Gastrocnemius medialis (tissue), 4 donors: ENCODE data around the gene ZNF716.

Experiments used
- POLR2A ChIP-seq, 2 donors: fragments of 450-650 bp; IDR thresholded peaks; one replicate each; pipeline ENCODE4 v1.6.1; 2017; ENCODE audit warnings: antibody characterized with exemption in 2 of 2, mild to moderate bottlenecking in 2 of 2, moderate library complexity in 2 of 2
- TF ChIP-seq, protein P1 (sequence below), 5 experiments: fragments of 450-650 bp in 3 of 5; fragments of 200-600 bp in 2 of 5; sonication (generic) in 2 of 5; IDR thresholded peaks in 4 of 5; conservative IDR thresholded peaks in 1 of 5; 1 replicate in 4 of 5; 2 replicates in 1 of 5; pipeline ENCODE4 v1.5.1; 2016 to 2019; ENCODE audit warnings: antibody characterized with exemption in 5 of 5, mild to moderate bottlenecking in 3 of 5, moderate library complexity in 3 of 5

DNA sequence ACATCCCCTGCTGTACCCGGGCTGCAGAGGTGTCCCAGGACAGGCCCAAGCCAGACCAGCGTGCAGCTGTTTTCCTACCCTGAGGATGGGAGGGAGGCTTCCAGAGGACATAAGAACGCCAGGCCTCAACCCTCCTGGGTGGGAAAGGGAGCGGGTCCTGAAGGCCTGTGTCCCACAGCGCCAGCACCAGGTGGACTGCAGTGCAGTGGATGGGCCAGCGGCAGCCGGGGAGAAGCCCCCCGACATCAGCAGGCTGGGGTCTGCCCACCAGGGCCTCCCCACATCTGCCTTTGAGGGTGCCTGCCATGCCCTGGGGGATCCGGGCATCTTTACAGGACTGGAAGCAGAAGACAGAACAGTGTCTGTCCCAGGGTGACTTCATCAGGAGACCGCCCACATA is 22.8 kb upstream of the ZNF716 start:
- TF ChIP-seq, protein P1, sequence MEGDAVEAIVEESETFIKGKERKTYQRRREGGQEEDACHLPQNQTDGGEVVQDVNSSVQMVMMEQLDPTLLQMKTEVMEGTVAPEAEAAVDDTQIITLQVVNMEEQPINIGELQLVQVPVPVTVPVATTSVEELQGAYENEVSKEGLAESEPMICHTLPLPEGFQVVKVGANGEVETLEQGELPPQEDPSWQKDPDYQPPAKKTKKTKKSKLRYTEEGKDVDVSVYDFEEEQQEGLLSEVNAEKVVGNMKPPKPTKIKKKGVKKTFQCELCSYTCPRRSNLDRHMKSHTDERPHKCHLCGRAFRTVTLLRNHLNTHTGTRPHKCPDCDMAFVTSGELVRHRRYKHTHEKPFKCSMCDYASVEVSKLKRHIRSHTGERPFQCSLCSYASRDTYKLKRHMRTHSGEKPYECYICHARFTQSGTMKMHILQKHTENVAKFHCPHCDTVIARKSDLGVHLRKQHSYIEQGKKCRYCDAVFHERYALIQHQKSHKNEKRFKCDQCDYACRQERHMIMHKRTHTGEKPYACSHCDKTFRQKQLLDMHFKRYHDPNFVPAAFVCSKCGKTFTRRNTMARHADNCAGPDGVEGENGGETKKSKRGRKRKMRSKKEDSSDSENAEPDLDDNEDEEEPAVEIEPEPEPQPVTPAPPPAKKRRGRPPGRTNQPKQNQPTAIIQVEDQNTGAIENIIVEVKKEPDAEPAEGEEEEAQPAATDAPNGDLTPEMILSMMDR (IDR thresholded peaks at IDR 0.05 in 4 of 5, conservative IDR thresholded peaks at IDR 0.05 in 1 of 5), result no peak
- no peak for TF ChIP-seq POLR2A (IDR thresholded peaks at IDR 0.05)
